ENCODE results near the gene TAAR5. TPM values are rescaled to one million over a fixed set of nuclear protein-coding genes. Genes with fewer than 3 reads are reported as not detected.
"Not testable (repeated sequence)": the region's sequence is repeated elsewhere in the genome, so short reads cannot be mapped to it uniquely, and the experiment has no call there.

TAAR5 gene
- total RNA-seq, 1 donor from 2014 or later, result not detected

- no peak for DNase-seq (ENCODE audit: extremely low read depth, low read depth, low spot score)
Measured at GRCh38 chr6:132571774-132572173, 17.8 kb downstream of the TAAR5 start.

- no peak for DNase-seq (ENCODE audit: extremely low read depth, low read depth, low spot score)
Measured at GRCh38 chr6:132570221-132570777, 19.2 kb downstream of the TAAR5 start, which contains the start of gene TAAR6. Gene TAAR6, plus strand, starts transcription at chr6:132570322. Its CDS starts 0 bp downstream, at chr6:132570322.

GRCh38 chr6:132569170-132569569 is 20.4 kb downstream of the TAAR5 start:
- DNase-seq (ENCODE audit: extremely low read depth, low read depth, low spot score), result no peak

DNA sequence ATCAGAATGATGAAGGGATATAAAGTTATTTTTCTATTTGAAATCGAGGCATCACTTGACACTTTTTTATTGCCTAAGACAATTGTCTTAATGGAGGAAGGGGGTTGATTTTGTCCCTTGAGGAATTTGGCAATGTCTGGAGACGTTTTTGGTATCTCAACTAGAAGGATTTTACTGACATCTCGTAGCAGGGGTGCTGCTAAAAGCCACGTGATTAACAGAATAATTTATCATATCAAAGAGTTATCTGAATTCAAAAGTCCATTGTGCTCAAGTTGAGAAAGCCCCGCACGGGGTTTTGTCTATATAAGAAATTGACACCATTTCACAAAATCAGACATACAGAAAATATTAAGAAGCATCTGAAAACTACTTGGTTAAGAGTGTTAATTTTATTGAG is 20.9 kb downstream of the TAAR5 start:
- no peak for DNase-seq (ENCODE audit: extremely low read depth, low read depth, low spot score)

DNA sequence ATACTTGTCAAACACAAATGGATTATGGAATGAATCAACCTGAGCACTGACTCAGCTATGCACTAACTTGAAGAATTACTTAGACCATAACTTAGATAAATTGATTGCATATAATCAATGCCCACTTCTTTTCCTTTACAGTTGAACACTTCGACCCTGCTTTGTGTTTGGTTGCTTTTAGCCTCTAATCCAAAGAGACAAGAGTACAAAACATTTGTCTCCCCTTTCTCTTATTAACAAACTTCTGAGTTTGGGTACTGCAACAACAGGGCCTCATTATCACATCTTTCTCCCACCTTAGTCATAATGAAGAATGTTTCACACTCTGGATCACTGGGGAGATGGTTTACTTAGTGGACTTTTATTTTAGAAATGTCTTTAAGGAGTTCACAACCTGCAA is 22.0 kb downstream of the TAAR5 start:
- no peak for DNase-seq (ENCODE audit: extremely low read depth, low read depth, low spot score)

- DNase-seq (ENCODE audit: extremely low read depth, low read depth, low spot score), result no peak
Measured at GRCh38 chr6:132566404-132566803, 23.1 kb downstream of the TAAR5 start.

DNA sequence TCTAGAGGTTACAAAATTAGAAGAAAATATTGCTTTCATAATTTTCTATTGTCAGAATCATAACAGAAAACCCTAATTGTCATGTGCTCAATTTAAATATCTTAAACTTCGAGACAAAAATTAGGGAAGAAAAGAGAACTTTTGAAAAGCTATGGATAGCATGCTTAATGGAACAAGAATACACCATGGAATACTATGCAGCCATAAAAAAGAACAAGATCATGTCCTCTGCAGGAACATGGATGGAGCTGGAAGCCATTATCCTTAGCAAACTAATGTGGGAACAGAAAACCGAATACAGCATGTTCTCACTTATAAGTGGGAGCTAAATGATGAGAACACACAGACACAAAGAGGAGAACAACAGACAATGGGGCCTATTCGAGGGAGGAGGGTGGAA is 29.5 kb downstream of the TAAR5 start:
- not testable (repeated sequence) for DNase-seq (ENCODE audit: extremely low read depth, low read depth, low spot score)

DNA sequence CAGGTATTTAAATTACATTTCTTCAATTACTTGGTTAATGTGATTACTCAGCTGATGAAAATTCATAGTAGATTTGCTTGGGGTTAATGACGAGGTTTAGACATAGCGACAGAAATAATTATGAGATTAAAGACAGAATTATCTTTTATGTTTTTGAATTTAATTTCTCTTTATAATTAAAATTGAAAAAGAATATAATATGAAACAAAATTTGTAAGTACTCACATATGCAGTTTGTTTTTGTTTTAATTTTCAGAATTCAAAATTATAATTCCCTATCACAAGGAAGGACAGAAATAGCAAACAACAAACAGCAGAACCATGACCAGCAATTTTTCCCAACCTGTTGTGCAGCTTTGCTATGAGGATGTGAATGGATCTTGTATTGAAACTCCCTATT is 37.2 kb downstream of the TAAR5 start, which contains the start of gene TAAR8:
TAAR8 (plus strand) TSS at position 301 of the 400 bp plus-strand sequence; CDS start at position 322, 21 bp downstream.
- no peak for DNase-seq (ENCODE audit: extremely low read depth, low read depth, low spot score)

DNA sequence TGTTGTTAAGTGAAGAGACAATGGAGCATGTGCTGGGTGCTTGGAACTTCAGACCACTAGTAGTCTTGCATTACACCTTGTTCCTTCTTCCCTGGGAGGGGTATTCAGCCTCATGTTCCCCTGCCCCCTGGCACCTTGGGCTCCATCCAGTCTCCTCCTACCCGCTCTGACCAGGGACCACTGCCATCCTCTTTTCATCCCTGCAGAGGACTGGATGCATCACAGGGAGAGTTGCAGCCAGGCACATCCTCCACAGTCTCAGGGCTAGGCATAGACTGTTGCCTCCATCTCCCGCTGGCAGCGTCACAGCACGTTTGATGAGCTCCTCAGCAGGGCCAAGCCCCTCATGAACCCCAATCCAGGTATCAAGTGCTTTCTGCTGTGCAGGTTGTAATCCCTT is 38.3 kb downstream of the TAAR5 start:
- no peak for DNase-seq (ENCODE audit: extremely low read depth, low read depth, low spot score)

GRCh38 chr6:132548746-132549463 is 40.6 kb downstream of the TAAR5 start:
- DNase-seq (ENCODE audit: extremely low read depth, low read depth, low spot score), result no peak

- no peak for DNase-seq (ENCODE audit: extremely low read depth, low read depth, low spot score)
Measured at GRCh38 chr6:132544826-132545225, 44.7 kb downstream of the TAAR5 start.

Other genes with a start within 250 kb of the TAAR5 start
- gene MOXD1, start 188.3 kb downstream of the TAAR5 start, total RNA-seq, result 5.5 and 7.5 TPM in 2 replicates
- 27.5 and 30.0 TPM in 2 replicates for gene STX7, start 76.6 kb downstream of the TAAR5 start, total RNA-seq
- gene TAAR9, start 51.5 kb downstream of the TAAR5 start, total RNA-seq, result not detected in 2 replicates
- gene TAAR8, start 37.1 kb downstream of the TAAR5 start, total RNA-seq, result not detected in 2 replicates
- not detected in 2 replicates for gene TAAR6, start 19.4 kb downstream of the TAAR5 start, total RNA-seq
- gene TAAR2, start 34.5 kb upstream of the TAAR5 start, total RNA-seq, result not detected in 2 replicates
- not detected in 2 replicates for gene TAAR1, start 69.4 kb upstream of the TAAR5 start, total RNA-seq
- gene VNN1, start 124.3 kb upstream of the TAAR5 start, total RNA-seq, result 0.06 and 0.19 TPM in 2 replicates
- 1.1 TPM in 1 of 2 replicates, not detected in the other for gene VNN2, start 168.2 kb upstream of the TAAR5 start, total RNA-seq
- 14.3 and 21.1 TPM in 2 replicates for gene SLC18B1, start 208.9 kb upstream of the TAAR5 start, total RNA-seq
- 1,057 and 1,975 TPM in 2 replicates for gene RPS12, start 224.8 kb upstream of the TAAR5 start, total RNA-seq

All from glomerular endothelial cell (primary cell).